Activated naive CD4-positive, alpha-beta T cell treated with anti-CD3 and anti-CD28 coated beads, Interleukin-2, amount 10 ng/mL, durations not matched to agents 7 days and 5 days (primary cell): ENCODE results near the gene TPX2.
"Not testable (repeated sequence)": the region's sequence is repeated elsewhere in the genome, so short reads cannot be mapped to it uniquely, and the experiment has no call there.

Experiments used
- CTCF ChIA-PET: fragments of 350-600 bp; sonication (Branson Sonifier 250); formaldehyde crosslinking; loops from one replicate; lab custom pipeline; 2021; ENCODE audit warnings: antibody characterized with exemption; lab: Charles Lee
- DNase-seq: peaks from one replicate; pipeline ENCODE4 v3.0.0-alpha.2; 2020
- H3K27ac Mint-ChIP-seq: one replicate; pipeline ENCODE4 v1.8.0; 2021; ENCODE audit warnings: mild to moderate bottlenecking, moderate library complexity, mixed read lengths
- H3K27me3 Mint-ChIP-seq: one replicate; pipeline ENCODE4 v1.8.0; 2021; ENCODE audit warnings: mild to moderate bottlenecking, mixed read lengths
- H3K36me3 Mint-ChIP-seq: one replicate; pipeline ENCODE4 v1.8.0; 2021; ENCODE audit warnings: mixed read lengths
- H3K4me1 Mint-ChIP-seq: one replicate; pipeline ENCODE4 v1.8.0; 2021; ENCODE audit warnings: mixed read lengths
- H3K4me3 Mint-ChIP-seq: one replicate; pipeline ENCODE4 v1.8.0; 2021; ENCODE audit warnings: mild to moderate bottlenecking, moderate library complexity, mixed read lengths
- H3K9me3 Mint-ChIP-seq: one replicate; pipeline ENCODE4 v1.8.0; 2021; ENCODE audit warnings: mixed read lengths

Gene TPX2

DNA sequence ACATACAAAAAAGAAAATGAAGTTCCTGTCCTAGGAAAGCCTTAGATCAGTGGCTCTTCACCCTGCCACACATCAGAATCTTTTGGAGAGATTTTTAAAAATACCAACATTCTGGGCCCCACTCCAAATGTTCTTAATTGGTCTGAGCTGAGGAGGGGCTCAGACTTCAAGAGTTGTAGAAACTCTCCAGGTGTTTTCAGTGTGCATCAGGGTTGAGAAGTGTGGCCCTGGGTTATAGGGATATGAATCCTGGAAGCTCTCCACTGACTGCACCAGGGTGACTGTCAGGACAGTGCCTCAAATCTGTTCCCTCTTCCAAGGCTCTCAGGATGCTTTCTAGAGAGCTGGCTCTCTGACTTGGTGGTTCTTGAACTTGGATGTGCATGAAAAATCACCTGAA is 74.5 kb downstream of the TPX2 start:
- H3K36me3 Mint-ChIP-seq = peaks cover 1% of the 10 kb centered on the region
- no peaks in the 10 kb centered on the region for H3K9me3 Mint-ChIP-seq
- no peaks in the 10 kb centered on the region for H3K27me3 Mint-ChIP-seq
- no peak overlapping the region for H3K27ac Mint-ChIP-seq
- H3K4me1 Mint-ChIP-seq = no peaks in the 10 kb centered on the region
- H3K4me3 Mint-ChIP-seq = no peak overlapping the region
- CTCF ChIA-PET = interaction anchor here (0.9 to 2.1 kb wide), 2 partner anchors 9 to 11 kb away, joined by 3 to 7 read pairs; no protein-coding TSS in a partner anchor
- no peak for DNase-seq

DNA sequence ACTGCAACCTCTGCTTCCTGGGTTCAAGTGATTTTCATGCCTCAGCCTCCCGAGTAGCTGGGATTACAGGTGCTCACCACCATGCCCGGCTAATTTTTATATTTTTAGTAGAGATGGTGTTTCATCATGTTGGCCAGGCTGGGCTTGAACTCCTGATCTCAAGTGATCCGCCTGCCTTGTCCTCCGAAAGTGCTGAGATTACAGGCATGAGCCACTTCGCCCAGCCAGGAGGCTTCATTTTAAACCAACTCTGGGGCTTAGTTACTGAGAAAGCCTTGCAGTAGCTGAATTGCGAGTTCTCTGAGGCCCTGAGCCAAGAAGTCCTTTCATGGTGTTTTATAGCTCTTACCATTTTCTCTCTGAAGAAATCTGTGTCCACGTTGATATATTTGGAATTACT is 75.1 kb downstream of the TPX2 start:
- not testable (repeated sequence) for H3K27ac Mint-ChIP-seq, H3K4me1 Mint-ChIP-seq, H3K27me3 Mint-ChIP-seq, H3K4me3 Mint-ChIP-seq, H3K36me3 Mint-ChIP-seq, H3K9me3 Mint-ChIP-seq, DNase-seq
- CTCF ChIA-PET = interaction anchor here (0.9 to 2.1 kb wide), 2 partner anchors 9 to 10 kb away, joined by 3 to 7 read pairs; no protein-coding TSS in a partner anchor

DNA sequence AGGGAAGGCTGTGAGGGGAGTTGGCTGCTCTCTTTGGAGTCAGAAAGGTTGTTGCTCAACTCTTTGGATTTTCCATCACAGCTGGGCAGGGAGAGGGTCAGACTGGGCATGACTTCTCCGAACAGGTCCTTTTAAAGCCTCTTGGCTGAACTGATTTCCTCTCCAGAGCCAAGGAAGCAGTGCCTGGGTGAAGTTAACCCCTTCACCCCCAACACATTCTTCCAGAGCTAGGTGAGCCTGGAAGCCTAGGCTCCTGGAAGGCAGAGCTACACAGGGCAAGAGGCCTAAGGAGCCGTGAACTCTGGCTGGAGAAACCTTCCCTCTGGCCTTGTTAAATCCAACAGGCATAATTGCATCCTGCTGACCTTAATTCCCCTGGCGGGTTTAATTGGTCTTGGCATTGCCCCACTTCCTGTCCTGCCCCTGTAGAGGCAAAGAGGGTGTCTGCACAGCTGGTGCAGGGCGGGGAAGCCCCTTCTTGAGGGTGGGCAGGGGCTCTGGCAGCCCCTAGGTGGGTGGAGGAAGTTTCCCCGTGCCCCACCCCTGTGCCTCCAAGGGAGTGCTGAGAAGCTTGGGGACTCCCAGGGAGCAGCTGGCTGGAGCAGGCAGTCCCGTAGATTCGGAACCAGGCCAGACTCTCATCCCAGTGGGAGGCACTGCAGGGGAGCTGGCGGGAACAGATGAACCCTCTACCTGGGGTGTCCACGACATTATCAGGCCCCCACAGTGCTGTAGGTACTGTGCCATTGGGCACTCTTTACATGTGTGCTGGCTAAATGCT is 76.5 kb downstream of the TPX2 start:
- no peak overlapping the region for H3K27ac Mint-ChIP-seq
- no peaks in the 10 kb centered on the region for H3K36me3 Mint-ChIP-seq
- no peak overlapping the region for H3K4me3 Mint-ChIP-seq
- CTCF ChIA-PET = interaction anchor here (0.9 to 2.4 kb wide), 3 partner anchors 7 to 254 kb away, joined by 3 to 8 read pairs (median 7); no protein-coding TSS in a partner anchor
- no peaks in the 10 kb centered on the region for H3K9me3 Mint-ChIP-seq
- H3K27me3 Mint-ChIP-seq = peaks cover 7% of the 10 kb centered on the region
- H3K4me1 Mint-ChIP-seq = no peaks in the 10 kb centered on the region
- no peak for DNase-seq

DNA sequence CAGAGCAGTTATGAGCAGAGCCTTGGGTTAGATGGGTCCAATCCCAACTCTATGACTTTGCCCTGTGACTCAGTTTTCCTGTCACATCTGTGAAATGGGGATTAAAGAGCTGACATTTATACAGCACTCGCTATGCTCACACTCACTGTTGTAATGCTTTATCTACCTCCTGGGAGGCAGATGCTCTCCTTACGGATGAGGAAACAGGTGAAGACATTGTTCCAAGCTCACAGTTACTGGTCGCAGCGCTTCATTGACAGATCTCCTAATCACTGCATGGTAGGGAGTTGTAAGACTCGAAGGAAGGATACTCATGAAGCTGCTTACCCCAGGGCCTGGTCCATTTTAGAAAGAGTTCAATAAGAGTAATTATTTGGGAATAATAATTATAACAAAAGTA is 77.1 kb downstream of the TPX2 start:
- H3K27ac Mint-ChIP-seq = no peak overlapping the region
- H3K27me3 Mint-ChIP-seq = peaks cover 8% of the 10 kb centered on the region
- no peaks in the 10 kb centered on the region for H3K9me3 Mint-ChIP-seq
- no peak for DNase-seq
- H3K4me3 Mint-ChIP-seq = no peak overlapping the region
- H3K36me3 Mint-ChIP-seq = no peaks in the 10 kb centered on the region
- CTCF ChIA-PET = interaction anchor here (1.1 to 2.9 kb wide), 3 partner anchors 11 to 37 kb away, joined by 3 to 10 read pairs (median 8); no protein-coding TSS in a partner anchor
- H3K4me1 Mint-ChIP-seq = no peaks in the 10 kb centered on the region

DNA sequence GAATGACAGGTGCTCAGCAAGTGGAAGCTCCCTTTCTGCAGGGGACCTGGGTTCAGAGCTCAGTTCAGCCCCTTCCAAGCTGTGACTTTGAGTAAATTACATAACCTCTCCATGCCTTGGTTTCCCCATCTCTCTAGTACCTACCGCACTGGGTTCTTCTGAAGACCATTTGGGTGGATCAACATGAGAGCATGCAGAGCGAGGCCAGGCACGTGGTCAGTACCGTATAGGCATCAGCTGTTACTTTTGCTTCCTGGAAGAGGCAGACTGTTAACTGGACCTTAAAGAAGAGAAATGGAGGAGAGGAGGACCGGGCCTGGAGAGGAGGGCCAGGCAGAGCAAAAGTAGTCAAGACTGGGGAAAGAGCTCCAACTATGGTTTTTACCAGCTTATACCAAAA is 78.4 kb downstream of the TPX2 start:
- CTCF ChIA-PET = interaction anchor here (1.1 to 2.9 kb wide), 4 partner anchors 10 to 38 kb away, joined by 3 to 10 read pairs (median 6); no protein-coding TSS in a partner anchor
- H3K27me3 Mint-ChIP-seq = peaks cover 16% of the 10 kb centered on the region

DNA sequence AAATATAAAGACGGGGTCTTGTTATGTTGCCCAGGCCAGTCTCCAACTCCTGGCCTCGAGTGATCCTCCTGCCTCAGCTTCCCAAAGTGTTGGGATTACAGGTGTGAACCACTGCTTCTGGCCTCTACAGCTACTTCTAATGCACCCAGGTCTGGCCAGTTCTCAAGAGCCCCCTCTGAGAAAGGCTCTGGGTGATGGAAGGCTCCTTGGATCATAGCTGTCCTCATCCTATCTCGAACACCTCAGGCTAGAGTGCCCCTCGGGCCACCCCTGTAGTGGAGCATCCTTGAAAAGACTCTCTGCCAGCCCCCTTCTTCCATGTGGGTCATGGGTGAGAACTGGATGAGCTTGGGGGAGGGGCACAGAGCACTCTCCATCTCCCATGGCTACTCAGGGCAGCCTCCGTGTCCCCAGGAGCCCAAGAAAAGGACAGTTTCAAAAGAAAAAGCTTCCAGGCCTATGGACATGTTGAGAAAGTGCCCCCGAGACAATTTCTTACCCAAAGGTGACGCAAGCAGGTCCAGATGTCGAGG is 79.4 kb downstream of the TPX2 start:
- no peak for DNase-seq
- H3K36me3 Mint-ChIP-seq = no peaks in the 10 kb centered on the region
- H3K4me3 Mint-ChIP-seq = no peak overlapping the region
- peaks cover 19% of the 10 kb centered on the region for H3K27me3 Mint-ChIP-seq
- peaks cover 8% of the 10 kb centered on the region for H3K4me1 Mint-ChIP-seq
- CTCF ChIA-PET = interaction anchor here (1.0 to 2.9 kb wide), 4 partner anchors 20 to 214 kb away, joined by 3 to 10 read pairs (median 3); no protein-coding TSS in a partner anchor
- no peaks in the 10 kb centered on the region for H3K9me3 Mint-ChIP-seq
- no peak overlapping the region for H3K27ac Mint-ChIP-seq

More for the DNA sequence above, 78.4 kb downstream of the TPX2 start:
- Mint-ChIP-seq H3K9me3 (no peaks in the 10 kb centered on the region), H3K4me3 (no peak overlapping the region), H3K27ac (no peak overlapping the region), H3K36me3 (no peaks in the 10 kb centered on the region), H3K4me1 (peaks cover 3% of the 10 kb centered on the region)
- no peak for DNase-seq

DNA sequence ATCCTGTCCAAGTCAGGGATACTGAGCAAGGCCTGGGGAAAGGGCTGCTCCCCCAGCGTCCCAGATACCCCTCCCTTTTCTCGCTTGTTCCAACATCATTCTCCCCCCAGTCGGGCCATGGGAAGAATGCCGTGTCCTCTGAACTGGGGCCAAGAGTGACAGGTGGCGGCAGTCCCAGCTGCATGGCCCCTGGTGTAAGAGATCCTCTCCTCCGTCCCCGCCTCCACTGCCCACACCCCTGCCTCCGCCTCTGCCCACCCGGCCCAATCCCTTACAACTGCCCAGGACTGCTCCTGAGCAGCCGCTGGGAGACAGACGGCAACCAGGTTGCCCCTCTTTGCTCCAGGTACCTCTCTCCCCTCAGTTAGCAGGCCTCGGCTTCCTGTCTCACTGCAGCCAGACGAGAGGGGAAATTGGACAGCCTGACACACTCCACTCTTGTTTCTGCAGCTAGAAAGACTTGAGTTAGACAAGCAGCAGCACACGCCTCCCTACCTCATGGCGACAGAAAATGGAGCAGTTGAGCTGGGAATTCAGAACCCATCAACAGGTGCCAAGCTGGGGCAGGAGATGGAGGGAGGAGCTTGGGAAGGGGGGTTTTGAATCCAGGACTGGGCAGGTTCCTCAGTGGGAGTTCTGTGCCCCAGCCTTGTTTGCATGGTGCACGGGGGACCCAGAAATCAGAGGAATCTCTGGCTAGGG is 80.1 kb downstream of the TPX2 start, which contains the start of gene MYLK2:
MYLK2 (plus strand) TSS at position 274 of the 702 bp plus-strand sequence; CDS start at position 499, 225 bp downstream.
- CTCF ChIA-PET = interaction anchor here (1.2 to 2.9 kb wide), 2 partner anchors 27 to 213 kb away, joined by 3 to 10 read pairs; no protein-coding TSS in a partner anchor
- peaks cover 19% of the 10 kb centered on the region for H3K27me3 Mint-ChIP-seq
- no peaks in the 10 kb centered on the region for H3K36me3 Mint-ChIP-seq
- H3K4me1 Mint-ChIP-seq = peaks cover 11% of the 10 kb centered on the region
- H3K4me3 Mint-ChIP-seq = no peak within 1 kb of the TSS
- no peaks in the 10 kb centered on the region for H3K9me3 Mint-ChIP-seq
- no peak for DNase-seq
- H3K27ac Mint-ChIP-seq = no peak within 1 kb of the TSS

DNA sequence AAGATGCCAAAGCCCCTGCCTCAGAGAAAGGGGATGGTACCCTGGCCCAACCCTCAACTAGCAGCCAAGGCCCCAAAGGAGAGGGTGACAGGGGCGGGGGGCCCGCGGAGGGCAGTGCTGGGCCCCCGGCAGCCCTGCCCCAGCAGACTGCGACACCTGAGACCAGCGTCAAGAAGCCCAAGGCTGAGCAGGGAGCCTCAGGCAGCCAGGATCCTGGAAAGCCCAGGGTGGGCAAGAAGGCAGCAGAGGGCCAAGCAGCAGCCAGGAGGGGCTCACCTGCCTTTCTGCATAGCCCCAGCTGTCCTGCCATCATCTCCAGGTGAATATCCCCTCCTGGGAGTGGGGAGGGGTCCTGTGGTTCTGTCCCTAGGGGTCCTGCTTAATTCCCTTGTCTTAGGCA is 81.1 kb downstream of the TPX2 start:
- no peaks in the 10 kb centered on the region for H3K9me3 Mint-ChIP-seq
- no peak overlapping the region for H3K4me3 Mint-ChIP-seq
- CTCF ChIA-PET = interaction anchor here (0.6 to 3.7 kb wide), 2 partner anchors 26 to 832 kb away, joined by 3 to 51 read pairs; partner anchors contain the start of gene FOXS1
- H3K36me3 Mint-ChIP-seq = no peaks in the 10 kb centered on the region
- DNase-seq = no peak
- H3K27me3 Mint-ChIP-seq = peaks cover 19% of the 10 kb centered on the region
- H3K27ac Mint-ChIP-seq = no peak overlapping the region
- peaks cover 11% of the 10 kb centered on the region for H3K4me1 Mint-ChIP-seq

DNA sequence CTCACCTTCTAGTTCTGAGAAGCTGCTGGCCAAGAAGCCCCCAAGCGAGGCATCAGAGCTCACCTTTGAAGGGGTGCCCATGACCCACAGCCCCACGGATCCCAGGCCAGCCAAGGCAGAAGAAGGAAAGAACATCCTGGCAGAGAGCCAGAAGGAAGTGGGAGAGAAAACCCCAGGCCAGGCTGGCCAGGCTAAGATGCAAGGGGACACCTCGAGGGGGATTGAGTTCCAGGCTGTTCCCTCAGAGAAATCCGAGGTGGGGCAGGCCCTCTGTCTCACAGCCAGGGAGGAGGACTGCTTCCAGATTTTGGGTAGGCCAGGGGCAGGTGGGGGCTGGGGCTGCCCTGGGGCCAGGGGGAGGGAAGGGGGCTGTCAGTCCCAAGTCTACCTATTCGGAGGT is 82.3 kb downstream of the TPX2 start:
- H3K9me3 Mint-ChIP-seq = no peaks in the 10 kb centered on the region
- H3K4me1 Mint-ChIP-seq = peaks cover 11% of the 10 kb centered on the region
- H3K27ac Mint-ChIP-seq = no peak overlapping the region
- CTCF ChIA-PET = interaction anchor here (0.9 to 4.2 kb wide), 4 partner anchors 16 to 210 kb away, joined by 3 to 51 read pairs (median 31); partner anchors contain the start of gene FOXS1
- peaks cover 19% of the 10 kb centered on the region for H3K27me3 Mint-ChIP-seq
- DNase-seq = no peak
- H3K36me3 Mint-ChIP-seq = no peaks in the 10 kb centered on the region
- H3K4me3 Mint-ChIP-seq = no peak overlapping the region

DNA sequence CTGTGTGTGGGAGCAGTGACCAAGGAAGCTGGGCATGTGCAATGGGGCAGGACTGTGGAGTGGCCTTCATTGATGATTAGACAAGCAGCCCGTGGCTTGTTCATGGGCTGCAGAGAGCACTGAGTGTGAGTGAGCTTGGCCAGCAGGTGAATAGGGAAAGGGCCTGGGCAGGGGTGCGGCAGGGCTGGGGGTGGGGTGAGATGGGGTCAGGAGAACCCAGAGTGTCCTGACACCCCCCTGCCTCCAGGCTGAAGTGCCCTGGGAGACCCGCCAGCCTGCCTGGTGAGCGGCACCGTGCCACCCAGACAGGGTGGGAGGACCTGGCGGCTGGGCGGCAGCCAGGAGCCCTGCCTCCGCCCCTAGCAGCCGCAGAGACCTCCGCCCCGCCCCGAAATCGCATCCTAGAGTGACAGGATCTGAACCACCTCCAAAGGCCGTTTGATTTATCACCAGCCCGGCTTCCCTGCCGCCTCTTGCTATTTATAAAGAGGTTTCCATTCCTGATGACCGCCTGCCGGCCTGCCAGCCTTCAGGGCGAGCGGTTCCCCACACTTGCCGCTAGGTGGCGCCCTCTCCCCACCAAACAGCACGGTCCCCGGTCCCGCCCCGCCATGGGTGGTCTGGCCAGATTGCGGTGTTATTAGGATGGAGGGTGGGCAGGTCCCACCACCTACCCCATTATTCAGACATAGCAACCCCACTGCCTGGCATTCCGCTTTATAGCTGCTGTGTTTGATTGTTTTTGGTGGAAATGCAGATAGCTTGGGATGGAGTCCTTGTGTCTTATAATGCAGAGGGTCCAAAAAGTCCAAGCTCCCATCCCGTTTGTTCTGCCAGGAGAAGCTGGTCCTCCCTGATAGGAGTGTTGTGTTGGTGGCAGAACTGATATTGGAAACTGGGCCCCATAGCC is 83.6 kb downstream of the TPX2 start:
- Mint-ChIP-seq H3K27ac (peak overlapping the region; percentile 7), H3K4me3 (no peak overlapping the region)
- CTCF ChIA-PET = interaction anchor here (0.6 to 4.2 kb wide), 29 partner anchors 8 to 306 kb away, joined by 3 to 51 read pairs (median 4); partner anchors contain the start of genes FOXS1 and PDRG1

DNA sequence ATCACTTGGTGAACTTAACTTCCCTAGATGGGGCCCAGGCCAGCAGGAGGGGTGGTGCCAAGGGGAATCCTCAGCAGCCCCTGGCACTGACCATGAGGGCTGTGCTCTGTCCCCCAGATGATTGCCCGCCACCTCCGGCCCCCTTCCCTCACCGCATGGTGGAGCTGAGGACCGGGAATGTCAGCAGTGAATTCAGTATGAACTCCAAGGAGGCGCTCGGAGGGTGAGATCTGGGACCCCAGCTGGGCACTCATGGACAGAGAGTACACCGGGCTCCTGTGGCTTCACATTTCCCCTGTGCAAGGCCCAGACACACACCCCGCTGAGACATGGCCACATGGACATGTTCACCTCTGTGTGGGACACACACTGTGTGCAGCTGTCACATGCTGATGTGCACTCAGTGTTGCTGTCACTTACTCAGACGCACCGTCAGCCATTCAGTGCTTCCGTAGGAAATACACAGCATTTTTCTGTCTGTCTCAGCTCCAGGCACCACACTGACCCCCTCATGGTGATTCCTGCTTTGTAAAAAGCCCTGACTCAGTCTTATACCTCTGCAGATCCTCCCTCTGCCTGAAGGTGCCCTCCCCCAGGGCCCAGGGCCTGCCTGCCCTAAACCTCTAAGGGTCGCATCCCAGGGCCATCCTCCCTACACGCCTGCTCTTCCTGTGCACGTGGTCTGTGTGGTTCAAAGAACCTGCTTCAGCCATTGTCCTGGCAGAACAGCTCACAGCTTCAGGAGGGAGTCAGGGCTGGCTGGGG is 84.5 kb downstream of the TPX2 start:
- H3K27me3 Mint-ChIP-seq = peaks cover 19% of the 10 kb centered on the region
- no peak overlapping the region for H3K4me3 Mint-ChIP-seq
- CTCF ChIA-PET = interaction anchor here (0.6 to 4.2 kb wide), 29 partner anchors 9 to 305 kb away, joined by 3 to 51 read pairs (median 4); partner anchors contain the start of genes FOXS1 and PDRG1
- peaks cover 11% of the 10 kb centered on the region for H3K4me1 Mint-ChIP-seq
- no peaks in the 10 kb centered on the region for H3K9me3 Mint-ChIP-seq
- no peaks in the 10 kb centered on the region for H3K36me3 Mint-ChIP-seq
- H3K27ac Mint-ChIP-seq = no peak overlapping the region
- no peak for DNase-seq

More for the DNA sequence above, 83.6 kb downstream of the TPX2 start:
- Mint-ChIP-seq H3K36me3 (no peaks in the 10 kb centered on the region), H3K9me3 (no peaks in the 10 kb centered on the region), H3K4me1 (peaks cover 11% of the 10 kb centered on the region), H3K27me3 (peaks cover 19% of the 10 kb centered on the region)
- DNase-seq = peak; percentile 82

DNA sequence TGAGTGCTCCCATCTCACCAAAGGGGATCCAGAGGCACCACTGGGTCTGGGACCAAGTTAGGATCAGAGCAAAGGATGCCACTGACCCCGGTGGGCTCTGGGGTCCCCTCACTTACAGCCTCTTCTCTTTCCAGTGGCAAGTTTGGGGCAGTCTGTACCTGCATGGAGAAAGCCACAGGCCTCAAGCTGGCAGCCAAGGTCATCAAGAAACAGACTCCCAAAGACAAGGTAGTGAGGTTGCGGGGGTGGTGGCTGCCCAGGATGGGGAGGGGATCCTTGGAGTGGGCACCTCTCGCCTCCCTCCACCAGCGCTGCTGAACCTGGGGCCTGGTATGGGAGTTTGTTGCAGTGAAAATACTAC is 85.0 kb downstream of the TPX2 start:
- CTCF ChIA-PET = interaction anchor here (1.1 to 4.2 kb wide), 7 partner anchors 10 to 207 kb away, joined by 3 to 51 read pairs (median 24); partner anchors contain the start of genes FOXS1 and PDRG1
- H3K27ac Mint-ChIP-seq = no peak overlapping the region

More for the DNA sequence above, 85.0 kb downstream of the TPX2 start:
- Mint-ChIP-seq H3K27me3 (peaks cover 19% of the 10 kb centered on the region), H3K9me3 (no peaks in the 10 kb centered on the region), H3K36me3 (no peaks in the 10 kb centered on the region), H3K4me3 (no peak overlapping the region), H3K4me1 (peaks cover 11% of the 10 kb centered on the region)
- no peak for DNase-seq
